ENCODE data around the gene ADGRL3. TPM values are rescaled to one million over a fixed set of nuclear protein-coding genes. Genes with fewer than 3 reads are reported as not detected.

ADGRL3 gene
- total RNA-seq, 4 donors from 2014 or later, result 6.5 to 19.0 (median 14.0) TPM

DNA sequence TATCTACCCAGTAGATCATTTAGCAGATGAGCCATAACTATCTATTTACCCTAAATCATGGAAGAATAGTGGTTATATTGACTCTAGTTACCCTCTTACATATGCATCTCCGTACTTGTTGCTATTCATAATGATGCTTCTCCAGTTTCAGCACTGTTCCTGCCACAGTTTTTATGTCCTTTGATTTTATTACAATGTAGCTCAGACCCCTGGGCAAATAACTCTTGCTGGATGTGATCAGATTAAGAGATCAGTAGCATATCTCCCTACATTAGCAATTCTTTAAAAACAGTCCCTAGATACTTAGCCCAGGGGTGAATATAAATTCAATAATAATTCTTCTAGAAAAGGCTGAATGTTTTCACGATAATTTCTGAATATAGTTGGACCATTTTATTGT is 696.5 kb downstream of the ADGRL3 start:
- Histone ChIP-seq H3K9me3 (no peaks in the 10 kb centered on the region), H3K4me3 (no peak overlapping the region), H3K27ac (no peak overlapping the region), H3K4me1 (no peaks in the 10 kb centered on the region), H3K36me3 (no peaks in the 10 kb centered on the region), H3K27me3 (no peaks in the 10 kb centered on the region)
- 74% methylated on average over 2 of the region's 2 CpGs for WGBS
- TF ChIP-seq, protein P1, sequence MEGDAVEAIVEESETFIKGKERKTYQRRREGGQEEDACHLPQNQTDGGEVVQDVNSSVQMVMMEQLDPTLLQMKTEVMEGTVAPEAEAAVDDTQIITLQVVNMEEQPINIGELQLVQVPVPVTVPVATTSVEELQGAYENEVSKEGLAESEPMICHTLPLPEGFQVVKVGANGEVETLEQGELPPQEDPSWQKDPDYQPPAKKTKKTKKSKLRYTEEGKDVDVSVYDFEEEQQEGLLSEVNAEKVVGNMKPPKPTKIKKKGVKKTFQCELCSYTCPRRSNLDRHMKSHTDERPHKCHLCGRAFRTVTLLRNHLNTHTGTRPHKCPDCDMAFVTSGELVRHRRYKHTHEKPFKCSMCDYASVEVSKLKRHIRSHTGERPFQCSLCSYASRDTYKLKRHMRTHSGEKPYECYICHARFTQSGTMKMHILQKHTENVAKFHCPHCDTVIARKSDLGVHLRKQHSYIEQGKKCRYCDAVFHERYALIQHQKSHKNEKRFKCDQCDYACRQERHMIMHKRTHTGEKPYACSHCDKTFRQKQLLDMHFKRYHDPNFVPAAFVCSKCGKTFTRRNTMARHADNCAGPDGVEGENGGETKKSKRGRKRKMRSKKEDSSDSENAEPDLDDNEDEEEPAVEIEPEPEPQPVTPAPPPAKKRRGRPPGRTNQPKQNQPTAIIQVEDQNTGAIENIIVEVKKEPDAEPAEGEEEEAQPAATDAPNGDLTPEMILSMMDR (IDR thresholded peaks at IDR 0.05), result no peak
- TF ChIP-seq POLR2AphosphoS5 (IDR thresholded peaks at IDR 0.05) (no peak), POLR2A (IDR thresholded peaks at IDR 0.05) (no peak), EP300 (IDR thresholded peaks at IDR 0.05) (no peak)
- DNase-seq (ENCODE audit: low spot score in 2 of 2), result no peak

DNA sequence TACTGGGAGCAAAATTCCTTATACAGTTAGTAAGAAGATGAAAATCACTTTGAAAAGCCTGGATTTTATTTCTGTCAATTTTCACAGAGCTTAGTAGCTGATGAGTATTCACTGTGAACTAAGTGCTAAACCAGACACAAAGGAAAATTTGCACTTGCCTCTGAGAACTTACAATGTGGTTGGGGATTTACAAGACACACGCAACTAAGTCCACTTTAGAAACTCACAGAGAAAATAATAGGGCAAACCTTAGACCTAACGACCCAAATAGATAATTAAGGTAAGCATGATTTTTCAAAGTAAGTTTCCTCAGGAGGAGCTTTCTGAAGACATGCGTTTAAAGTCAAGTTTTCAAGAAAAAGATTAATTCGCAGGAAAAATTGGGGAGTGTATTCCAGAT is 708.9 kb downstream of the ADGRL3 start:
- no peaks in the 10 kb centered on the region for H3K4me1 ChIP-seq
- H3K27ac ChIP-seq, result no peak overlapping the region
- DNase-seq (ENCODE audit: low spot score in 2 of 2), result no peak
- H3K4me3 ChIP-seq, result no peak overlapping the region
- no peaks in the 10 kb centered on the region for H3K27me3 ChIP-seq
- H3K9me3 ChIP-seq, result no peaks in the 10 kb centered on the region
- no peaks in the 10 kb centered on the region for H3K36me3 ChIP-seq
- TF ChIP-seq POLR2AphosphoS5 (IDR thresholded peaks at IDR 0.05), result no peak
- TF ChIP-seq, protein P1 (IDR thresholded peaks at IDR 0.05), result no peak
- WGBS, result 90% methylated on average over 4 of the region's 4 CpGs

DNA sequence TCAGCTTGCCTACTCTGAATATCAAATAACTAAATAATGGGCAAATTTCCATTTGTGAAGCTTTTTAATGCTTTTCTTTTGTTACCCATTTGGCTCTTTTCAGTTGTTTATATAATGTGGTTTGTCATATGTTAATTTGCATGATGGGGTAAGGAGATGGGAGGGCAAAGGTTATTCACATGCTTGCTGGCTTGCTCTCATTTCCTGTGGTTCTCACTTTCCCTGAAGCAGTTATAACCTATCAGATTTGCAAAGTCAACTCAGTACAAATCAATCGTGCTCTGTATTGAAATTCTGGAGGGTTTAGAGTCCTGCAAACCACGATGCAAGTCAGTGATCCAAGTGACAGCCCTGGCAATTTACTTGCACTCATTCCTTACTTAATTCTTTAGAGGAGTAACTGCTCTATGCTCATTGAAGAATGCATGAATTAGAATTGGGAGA is 711.2 kb downstream of the ADGRL3 start:
- H3K36me3 ChIP-seq, result no peaks in the 10 kb centered on the region
- H3K4me1 ChIP-seq, result no peaks in the 10 kb centered on the region
- no peaks in the 10 kb centered on the region for H3K9me3 ChIP-seq
- H3K27me3 ChIP-seq, result no peaks in the 10 kb centered on the region
- WGBS, result 38% methylated on average over 2 of the region's 2 CpGs
- TF ChIP-seq, protein P1 (IDR thresholded peaks at IDR 0.05), result no peak
- TF ChIP-seq POLR2A (IDR thresholded peaks at IDR 0.05), result no peak
- no peak for TF ChIP-seq EP300 (IDR thresholded peaks at IDR 0.05)
- TF ChIP-seq POLR2AphosphoS5 (IDR thresholded peaks at IDR 0.05), result no peak
- no peak overlapping the region for H3K27ac ChIP-seq
- DNase-seq (ENCODE audit: low spot score in 2 of 2), result no peak
- H3K4me3 ChIP-seq, result no peak overlapping the region

DNA sequence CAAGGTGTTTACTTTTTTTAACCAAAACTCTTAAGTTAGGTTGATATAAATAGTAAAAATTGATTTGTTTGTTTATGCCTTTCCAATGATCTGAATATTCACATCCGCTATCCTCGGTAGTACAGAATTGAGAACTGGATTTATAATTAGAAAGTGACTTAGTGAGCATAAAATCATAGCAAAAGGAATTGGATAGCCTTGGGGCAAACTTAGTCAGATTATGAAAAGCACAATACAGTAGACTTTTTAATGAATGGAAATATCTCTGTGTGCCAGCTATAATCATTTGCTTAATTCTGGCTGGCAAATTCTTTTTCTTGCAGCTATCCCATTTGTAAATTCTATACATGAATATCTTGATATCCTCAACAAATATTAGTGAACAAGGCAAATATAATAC is 713.5 kb downstream of the ADGRL3 start:
- Histone ChIP-seq H3K27me3 (no peaks in the 10 kb centered on the region), H3K9me3 (no peaks in the 10 kb centered on the region), H3K4me1 (no peaks in the 10 kb centered on the region), H3K27ac (no peak overlapping the region), H3K4me3 (no peak overlapping the region), H3K36me3 (no peaks in the 10 kb centered on the region)
- no peak for DNase-seq (ENCODE audit: low spot score in 2 of 2)
- WGBS, result 50% methylated on average over 2 of the region's 2 CpGs
- no peak for TF ChIP-seq POLR2AphosphoS5 (IDR thresholded peaks at IDR 0.05)

DNA sequence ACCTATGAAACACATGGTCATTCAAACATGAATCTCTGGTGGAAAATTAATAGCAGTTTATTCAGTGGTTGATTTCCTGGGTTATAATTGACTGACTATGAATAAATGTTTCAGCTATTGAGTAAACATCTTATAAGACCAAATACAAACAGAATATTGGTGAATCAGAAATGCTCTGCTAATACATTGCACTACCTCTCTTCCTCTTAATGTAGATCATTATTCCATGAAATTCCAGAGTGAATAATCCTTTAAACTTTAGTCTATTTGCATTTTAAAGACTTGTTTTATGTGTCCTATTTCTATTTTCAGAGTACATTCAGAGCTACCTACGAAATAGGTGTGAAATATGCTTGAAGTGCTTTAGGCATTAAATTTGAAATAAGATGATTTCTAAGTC is 715.4 kb downstream of the ADGRL3 start:
- WGBS, result 83% methylated on average over 1 of the region's 1 CpG
- H3K4me3 ChIP-seq, result no peak overlapping the region
- H3K36me3 ChIP-seq, result no peaks in the 10 kb centered on the region
- H3K27me3 ChIP-seq, result no peaks in the 10 kb centered on the region
- TF ChIP-seq, protein P1 (IDR thresholded peaks at IDR 0.05), result no peak
- TF ChIP-seq POLR2AphosphoS5 (IDR thresholded peaks at IDR 0.05) (no peak), EP300 (IDR thresholded peaks at IDR 0.05) (no peak), POLR2A (IDR thresholded peaks at IDR 0.05) (no peak)
- no peak overlapping the region for H3K27ac ChIP-seq
- H3K9me3 ChIP-seq, result no peaks in the 10 kb centered on the region
- no peaks in the 10 kb centered on the region for H3K4me1 ChIP-seq
- no peak for DNase-seq (ENCODE audit: low spot score in 2 of 2)

DNA sequence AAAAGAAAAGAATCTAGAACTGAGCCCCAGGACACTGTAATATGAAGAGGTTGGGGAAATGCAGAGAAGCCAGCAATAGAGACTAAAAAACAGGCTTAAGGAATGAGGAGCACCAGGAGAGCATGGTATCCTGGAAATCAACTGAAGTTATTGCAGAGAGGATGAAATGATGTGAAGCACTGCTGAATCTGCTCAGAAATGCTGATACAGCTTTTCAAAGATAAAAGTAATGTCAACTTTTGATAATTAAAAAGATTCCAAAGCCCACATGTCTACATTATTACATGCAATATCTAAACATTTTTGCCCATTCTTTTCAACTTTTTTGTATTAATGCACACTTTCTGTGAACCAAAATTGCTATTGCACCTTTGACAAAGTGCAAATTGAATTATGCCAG is 718.4 kb downstream of the ADGRL3 start:
- H3K27ac ChIP-seq, result no peak overlapping the region
- no peak for TF ChIP-seq EP300 (IDR thresholded peaks at IDR 0.05)
- TF ChIP-seq, protein P1 (IDR thresholded peaks at IDR 0.05), result no peak
- TF ChIP-seq POLR2AphosphoS5 (IDR thresholded peaks at IDR 0.05), result no peak
- TF ChIP-seq POLR2A (IDR thresholded peaks at IDR 0.05), result no peak
- peaks cover 8% of the 10 kb centered on the region for H3K4me1 ChIP-seq
- H3K4me3 ChIP-seq, result no peak overlapping the region
- H3K27me3 ChIP-seq, result no peaks in the 10 kb centered on the region
- DNase-seq (ENCODE audit: low spot score in 2 of 2), result no peak
- no peaks in the 10 kb centered on the region for H3K9me3 ChIP-seq
- H3K36me3 ChIP-seq, result no peaks in the 10 kb centered on the region

Measured in suprapubic skin (tissue), 4 donors.